HFF-Myc (cell line): ENCODE measurements around the gene SEMA5A.

Experiments
- DNase-seq: peaks from one replicate; pipeline ENCODE4 v3.0.0-alpha.2; 2011; ENCODE audit warnings: low read depth; ENCODE audit errors: extremely low read depth
- H3K4me3 ChIP-seq: replicated peaks from 2 replicates; pipeline ENCODE4 v1.5.1; 2011; ENCODE audit warnings: low read depth, mild to moderate bottlenecking, control low read depth, low read length
- CTCF ChIP-seq: IDR thresholded peaks from 2 replicates; pipeline ENCODE4 v1.5.1; 2012; ENCODE audit warnings: mild to moderate bottlenecking, low read depth, low read length, control low read depth; ENCODE audit errors: missing control alignments

SEMA5A gene

GRCh38 chr5:9025942-9026341 is 519.9 kb downstream of the SEMA5A start:
- no peak for TF ChIP-seq CTCF
- no peak for DNase-seq
- no peak overlapping the region for H3K4me3 ChIP-seq

- DNase-seq: no peak
- H3K4me3 ChIP-seq: no peak overlapping the region
- TF ChIP-seq CTCF: no peak
Observed at GRCh38 chr5:9020996-9021395, 524.9 kb downstream of the SEMA5A start.

GRCh38 chr5:9015937-9016270 is 530.0 kb downstream of the SEMA5A start:
- no peak overlapping the region for H3K4me3 ChIP-seq
- no peak for DNase-seq
- no peak for TF ChIP-seq CTCF

- no peak overlapping the region for H3K4me3 ChIP-seq
- DNase-seq: no peak
- TF ChIP-seq CTCF: no peak
Observed at GRCh38 chr5:9015260-9015936, 530.5 kb downstream of the SEMA5A start.

- no peak for TF ChIP-seq CTCF
- DNase-seq: no peak
Observed at GRCh38 chr5:9013147-9013546, 532.7 kb downstream of the SEMA5A start.

GRCh38 chr5:9009931-9010651 is 535.8 kb downstream of the SEMA5A start:
- no peak overlapping the region for H3K4me3 ChIP-seq
- TF ChIP-seq CTCF: no peak
- no peak for DNase-seq

More at GRCh38 chr5:9013147-9013546, 532.7 kb downstream of the SEMA5A start:
- no peak overlapping the region for H3K4me3 ChIP-seq
